ENCODE results near the gene TPRN.
A peak's percentile ranks its signal among the peaks of the same experiment; 100 is the strongest.

The TPRN gene

GRCh38 chr9:137205126-137206069, 4.9 kb upstream of the TPRN start, which contains the start of the genes NDOR1 and TMEM203:
TSS of gene NDOR1 (plus strand) at chr9:137205700. CDS start at chr9:137205778, 78 bp downstream.
TSS of gene TMEM203 (minus strand) at chr9:137205648. CDS start at chr9:137205414, 234 bp downstream.
- DNase-seq, result peak; percentile 90 to 92

GRCh38 chr9:137204731-137205125, 4.2 kb upstream of the TPRN start:
- no peak for DNase-seq

- DNase-seq, result no peak
Observed at GRCh38 chr9:137202966-137203365, 2.4 kb upstream of the TPRN start.

- no peak for DNase-seq
Observed at GRCh38 chr9:137201205-137201868, 796 bp upstream of the TPRN start.

GRCh38 chr9:137199411-137200121, 975 bp downstream of the TPRN start:
- DNase-seq, result no peak

- no peak for DNase-seq
Observed at GRCh38 chr9:137198902-137199283, 1.6 kb downstream of the TPRN start.

- DNase-seq, result no peak
Observed at GRCh38 chr9:137198051-137198901, 2.3 kb downstream of the TPRN start.

GRCh38 chr9:137195525-137196220, 4.9 kb downstream of the TPRN start:
- no peak for DNase-seq

GRCh38 chr9:137194909-137195308, 5.6 kb downstream of the TPRN start:
- DNase-seq, result no peak

GRCh38 chr9:137194388-137194787, 6.2 kb downstream of the TPRN start:
- no peak for DNase-seq

- no peak for DNase-seq
Observed at GRCh38 chr9:137193771-137194170, 6.8 kb downstream of the TPRN start.

GRCh38 chr9:137192859-137193258, 7.7 kb downstream of the TPRN start:
- no peak for DNase-seq

GRCh38 chr9:137192448-137192780, 8.1 kb downstream of the TPRN start:
- no peak for DNase-seq

- no peak for DNase-seq
Observed at GRCh38 chr9:137191691-137192447, 8.7 kb downstream of the TPRN start.

- DNase-seq, result no peak
Observed at GRCh38 chr9:137191245-137191644, 9.3 kb downstream of the TPRN start.

- no peak for DNase-seq
Observed at GRCh38 chr9:137190315-137190856, 10.2 kb downstream of the TPRN start.

- no peak for DNase-seq
Observed at GRCh38 chr9:137189297-137190295, 10.9 kb downstream of the TPRN start.

GRCh38 chr9:137188490-137189296, 11.8 kb downstream of the TPRN start, which contains the start of the genes ANAPC2 and SSNA1:
TSS of gene ANAPC2 (minus strand) at chr9:137188560. CDS start at chr9:137188532, 28 bp downstream.
TSS of gene SSNA1 (plus strand) at chr9:137188676. CDS start at chr9:137188727, 51 bp downstream.
- peak; percentile 93 to 94 for DNase-seq
